ENCODE data around the gene CREBZF. TPM values are rescaled to one million over a fixed set of nuclear protein-coding genes. Genes with fewer than 3 reads are reported as not detected.

CREBZF gene, protein sequence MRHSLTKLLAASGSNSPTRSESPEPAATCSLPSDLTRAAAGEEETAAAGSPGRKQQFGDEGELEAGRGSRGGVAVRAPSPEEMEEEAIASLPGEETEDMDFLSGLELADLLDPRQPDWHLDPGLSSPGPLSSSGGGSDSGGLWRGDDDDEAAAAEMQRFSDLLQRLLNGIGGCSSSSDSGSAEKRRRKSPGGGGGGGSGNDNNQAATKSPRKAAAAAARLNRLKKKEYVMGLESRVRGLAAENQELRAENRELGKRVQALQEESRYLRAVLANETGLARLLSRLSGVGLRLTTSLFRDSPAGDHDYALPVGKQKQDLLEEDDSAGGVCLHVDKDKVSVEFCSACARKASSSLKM
- polyA plus RNA-seq (2013, experiment 1 of 2): 42.1 TPM
- polyA plus RNA-seq (2013, experiment 2 of 2): 42.6 TPM

DNA sequence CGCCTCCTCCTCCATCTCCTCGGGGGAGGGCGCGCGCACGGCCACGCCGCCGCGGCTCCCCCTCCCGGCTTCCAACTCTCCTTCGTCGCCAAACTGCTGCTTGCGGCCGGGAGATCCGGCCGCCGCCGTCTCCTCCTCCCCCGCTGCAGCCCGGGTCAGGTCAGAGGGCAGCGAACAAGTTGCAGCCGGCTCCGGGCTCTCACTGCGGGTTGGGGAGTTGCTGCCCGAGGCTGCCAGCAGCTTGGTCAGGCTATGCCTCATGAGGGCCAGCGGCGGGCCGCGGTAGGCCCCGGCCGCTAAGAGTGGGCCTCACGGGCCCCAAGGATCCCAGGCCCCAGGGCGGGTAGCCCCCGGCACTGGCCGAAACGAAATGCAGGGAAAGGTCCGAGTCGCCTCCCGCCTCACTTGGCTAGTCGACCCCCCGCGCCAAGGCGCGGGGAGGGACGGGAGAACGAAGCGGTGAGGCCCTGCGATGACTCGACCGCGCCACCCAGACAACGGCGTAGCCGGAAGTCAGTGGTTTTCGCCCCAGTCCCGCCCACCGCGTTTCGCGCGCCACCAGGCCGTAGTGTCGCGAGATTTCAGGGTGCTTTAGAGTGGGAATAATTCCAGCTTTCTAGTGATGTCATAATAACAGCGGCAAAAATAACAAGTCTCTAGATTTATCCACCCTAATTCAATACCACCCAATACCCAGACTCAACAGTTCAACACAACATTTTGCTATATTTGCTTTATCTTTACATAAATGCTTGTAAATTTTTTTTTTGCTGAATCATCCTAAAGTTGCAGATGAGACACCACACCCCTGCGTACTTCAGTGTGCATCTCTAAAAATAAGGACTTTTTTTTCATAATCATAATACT, at the start of gene CREBZF:
Gene CREBZF, minus strand, starts transcription at position 515 of the 867 bp plus-strand sequence. Its CDS starts 254 bp downstream, at position 261.
- Histone ChIP-seq H2BK15ac (ENCODE audit: low read length) (peak within 1 kb of the TSS; percentile 64), H4K91ac (ENCODE audit: low read depth, low read length, poor library complexity) (no peak within 1 kb of the TSS), H3K27ac (replicated peaks; ENCODE audit: low read length) (peak within 1 kb of the TSS; percentile 92), H2BK5ac (ENCODE audit: low read length) (peak within 1 kb of the TSS; percentile 96), H2BK12ac (ENCODE audit: low read length) (peak within 1 kb of the TSS; percentile 22), H3K79me1 (ENCODE audit: low read depth, low read length) (no peaks in the 10 kb centered on the region), H3K36me3 (replicated peaks in 1 of 2; ENCODE audit: control insufficient read depth in 2 of 2, insufficient read depth in 2 of 2, low read length in 2 of 2) (peaks cover 2 to 39% of the 10 kb centered on the region in 2 donors), H3K4ac (ENCODE audit: low read length) (no peak within 1 kb of the TSS), H2AK5ac (ENCODE audit: low read depth, low read length) (peak within 1 kb of the TSS; percentile 91), H4K8ac (ENCODE audit: low read depth, low read length) (no peak within 1 kb of the TSS), H2AFZ (ENCODE audit: low read length) (peak within 1 kb of the TSS; percentile 87), H3K14ac (ENCODE audit: low read length) (peak within 1 kb of the TSS; percentile 96), H3K18ac (ENCODE audit: low read length) (peak within 1 kb of the TSS; percentile 98), H3K4me3 (ENCODE audit: low read length in 2 of 2) (peak within 1 kb of the TSS; percentile 84 to 97), H3K9ac (ENCODE audit: low read depth, low read length, poor library complexity) (peak within 1 kb of the TSS; percentile 98), H2BK120ac (ENCODE audit: low read depth, low read length) (no peak within 1 kb of the TSS), H3K27me3 (ENCODE audit: control insufficient read depth in 3 of 3, insufficient read depth in 3 of 3, low read depth in 1 of 3, low read length in 3 of 3) (no peaks in the 10 kb centered on the region), H3K23ac (ENCODE audit: low read depth, low read length, poor library complexity) (peak within 1 kb of the TSS; percentile 97), H3K9me3 (replicated peaks in 1 of 2; ENCODE audit: control insufficient read depth in 2 of 2, insufficient read depth in 1 of 2, low read depth in 1 of 2, low read length in 2 of 2) (no peaks in the 10 kb centered on the region), H3K4me1 (ENCODE audit: control insufficient read depth in 2 of 2, insufficient read depth in 1 of 2, low read depth in 1 of 2, low read length in 2 of 2) (peaks cover 0 to 8% of the 10 kb centered on the region in 2 donors), H3K4me2 (ENCODE audit: insufficient read depth, low read length, poor library complexity, severe bottlenecking) (peak within 1 kb of the TSS; percentile 53)
- DNase-seq (ENCODE audit: low spot score): peak; percentile 88
- WGBS, 2 donors (ENCODE audit: extremely low coverage in 2 of 2, insufficient read length in 2 of 2, insufficient replicate concordance in 1 of 2): no CpG with 5 or more reads among the region's 67 CpGs

DNA sequence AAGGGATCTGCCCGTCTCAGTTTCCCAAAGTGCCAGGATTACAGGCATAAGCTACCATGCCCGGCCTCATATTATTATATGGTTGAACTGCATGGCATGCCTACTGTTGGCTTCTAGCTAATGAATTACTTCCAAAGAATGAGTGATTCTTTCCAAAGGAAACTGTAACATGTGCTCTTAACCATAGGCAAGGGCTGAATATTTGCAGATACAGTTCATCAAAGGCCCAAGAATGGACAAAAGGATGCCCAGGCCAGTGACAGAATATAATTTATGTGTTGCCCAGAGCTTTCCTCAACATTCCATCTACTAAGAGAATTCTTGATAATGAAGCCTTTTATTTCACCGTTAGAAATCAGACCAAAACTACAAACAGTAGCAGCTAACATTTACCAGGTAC, 48.0 kb upstream of the CREBZF start:
- Histone ChIP-seq H3K9ac (ENCODE audit: low read depth, low read length, poor library complexity) (no peak overlapping the region), H3K14ac (ENCODE audit: low read length) (no peak overlapping the region), H3K9me3 (replicated peaks in 1 of 2; ENCODE audit: control insufficient read depth in 2 of 2, insufficient read depth in 1 of 2, low read depth in 1 of 2, low read length in 2 of 2) (no peaks in the 10 kb centered on the region), H3K18ac (ENCODE audit: low read length) (no peak overlapping the region), H3K27ac (replicated peaks; ENCODE audit: low read length) (no peak overlapping the region), H2AK5ac (ENCODE audit: low read depth, low read length) (no peak overlapping the region), H2BK5ac (ENCODE audit: low read length) (no peak overlapping the region), H2BK120ac (ENCODE audit: low read depth, low read length) (no peak overlapping the region), H3K23ac (ENCODE audit: low read depth, low read length, poor library complexity) (no peak overlapping the region), H4K8ac (ENCODE audit: low read depth, low read length) (no peak overlapping the region), H3K4me3 (ENCODE audit: low read length in 2 of 2) (no peak overlapping the region), H3K79me1 (ENCODE audit: low read depth, low read length) (no peaks in the 10 kb centered on the region), H4K91ac (ENCODE audit: low read depth, low read length, poor library complexity) (no peak overlapping the region), H3K4me2 (ENCODE audit: insufficient read depth, low read length, poor library complexity, severe bottlenecking) (no peak overlapping the region), H3K4me1 (ENCODE audit: control insufficient read depth in 2 of 2, insufficient read depth in 1 of 2, low read depth in 1 of 2, low read length in 2 of 2) (peaks cover 10 to 15% of the 10 kb centered on the region in 2 donors), H2BK15ac (ENCODE audit: low read length) (no peak overlapping the region), H2BK12ac (ENCODE audit: low read length) (no peak overlapping the region), H3K36me3 (replicated peaks in 1 of 2; ENCODE audit: control insufficient read depth in 2 of 2, insufficient read depth in 2 of 2, low read length in 2 of 2) (no peaks in the 10 kb centered on the region), H3K27me3 (ENCODE audit: control insufficient read depth in 3 of 3, insufficient read depth in 3 of 3, low read depth in 1 of 3, low read length in 3 of 3) (no peaks in the 10 kb centered on the region), H2AFZ (ENCODE audit: low read length) (no peak overlapping the region), H3K4ac (ENCODE audit: low read length) (no peak overlapping the region)
- DNase-seq (ENCODE audit: low spot score): no peak
- WGBS, 2 donors (ENCODE audit: extremely low coverage in 2 of 2, insufficient read length in 2 of 2, insufficient replicate concordance in 1 of 2): no CpG with 5 or more reads among the region's 3 CpGs

DNA sequence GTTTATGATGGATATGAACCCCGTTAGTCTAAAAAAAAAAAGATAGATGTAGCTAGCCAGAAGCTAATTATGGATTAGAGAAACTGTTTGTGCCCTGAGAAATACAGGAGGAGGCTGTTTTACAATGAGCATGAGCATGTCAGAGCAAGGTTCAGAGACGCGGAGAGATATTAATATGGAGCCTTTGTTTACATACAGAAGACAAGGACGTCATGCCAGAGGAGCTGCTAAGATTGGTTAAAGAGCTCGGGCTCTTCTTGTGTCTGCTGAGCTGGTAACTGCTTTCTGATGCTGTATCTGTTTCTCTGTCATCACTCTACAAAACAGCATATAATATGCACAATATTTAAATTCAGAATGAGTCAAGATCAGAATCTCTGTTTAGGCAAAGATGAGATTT, 46.0 kb upstream of the CREBZF start:
- DNase-seq (ENCODE audit: low spot score): no peak
- no peak overlapping the region for H2AK5ac ChIP-seq (ENCODE audit: low read depth, low read length)
- H3K23ac ChIP-seq (ENCODE audit: low read depth, low read length, poor library complexity): no peak overlapping the region
- H3K9me3 ChIP-seq (replicated peaks in 1 of 2; ENCODE audit: control insufficient read depth in 2 of 2, insufficient read depth in 1 of 2, low read depth in 1 of 2, low read length in 2 of 2): no peaks in the 10 kb centered on the region
- no peak overlapping the region for H4K91ac ChIP-seq (ENCODE audit: low read depth, low read length, poor library complexity)
- peaks cover 5 to 8% of the 10 kb centered on the region in 2 donors for H3K4me1 ChIP-seq (ENCODE audit: control insufficient read depth in 2 of 2, insufficient read depth in 1 of 2, low read depth in 1 of 2, low read length in 2 of 2)
- H2BK12ac ChIP-seq (ENCODE audit: low read length): no peak overlapping the region
- H3K4me3 ChIP-seq (ENCODE audit: low read length in 2 of 2): no peak overlapping the region
- H3K4me2 ChIP-seq (ENCODE audit: insufficient read depth, low read length, poor library complexity, severe bottlenecking): no peak overlapping the region
- H3K79me1 ChIP-seq (ENCODE audit: low read depth, low read length): no peaks in the 10 kb centered on the region
- no CpG with 5 or more reads among the region's 5 CpGs for WGBS, 2 donors (ENCODE audit: extremely low coverage in 2 of 2, insufficient read length in 2 of 2, insufficient replicate concordance in 1 of 2)
- no peak overlapping the region for H3K14ac ChIP-seq (ENCODE audit: low read length)
- H3K27me3 ChIP-seq (ENCODE audit: control insufficient read depth in 3 of 3, insufficient read depth in 3 of 3, low read depth in 1 of 3, low read length in 3 of 3): no peaks in the 10 kb centered on the region
- peaks cover 0 to 5% of the 10 kb centered on the region in 2 donors for H3K36me3 ChIP-seq (replicated peaks in 1 of 2; ENCODE audit: control insufficient read depth in 2 of 2, insufficient read depth in 2 of 2, low read length in 2 of 2)
- H4K8ac ChIP-seq (ENCODE audit: low read depth, low read length): no peak overlapping the region
- H2BK120ac ChIP-seq (ENCODE audit: low read depth, low read length): no peak overlapping the region
- H3K9ac ChIP-seq (ENCODE audit: low read depth, low read length, poor library complexity): no peak overlapping the region
- H2BK15ac ChIP-seq (ENCODE audit: low read length): no peak overlapping the region
- H3K4ac ChIP-seq (ENCODE audit: low read length): no peak overlapping the region
- no peak overlapping the region for H3K27ac ChIP-seq (replicated peaks; ENCODE audit: low read length)
- H2AFZ ChIP-seq (ENCODE audit: low read length): no peak overlapping the region
- no peak overlapping the region for H2BK5ac ChIP-seq (ENCODE audit: low read length)
- H3K18ac ChIP-seq (ENCODE audit: low read length): no peak overlapping the region
